GM21367 (cell line): Measurements from ENCODE around the gene PTPDC1.
"Not testable (repeated sequence)": the region's sequence is repeated elsewhere in the genome, so short reads cannot be mapped to it uniquely, and the experiment has no call there.

Experiments used
- ATAC-seq: cut with Tn5 transposase; IDR thresholded peaks from one replicate; pipeline ENCODE4 v1.9.1; 2021; ENCODE audit not compliant: unreplicated experiment

The PTPDC1 gene

GRCh38 chr9:94086486-94087345, 2.5 kb downstream of the PTPDC1 start:
- no peak for ATAC-seq

DNA sequence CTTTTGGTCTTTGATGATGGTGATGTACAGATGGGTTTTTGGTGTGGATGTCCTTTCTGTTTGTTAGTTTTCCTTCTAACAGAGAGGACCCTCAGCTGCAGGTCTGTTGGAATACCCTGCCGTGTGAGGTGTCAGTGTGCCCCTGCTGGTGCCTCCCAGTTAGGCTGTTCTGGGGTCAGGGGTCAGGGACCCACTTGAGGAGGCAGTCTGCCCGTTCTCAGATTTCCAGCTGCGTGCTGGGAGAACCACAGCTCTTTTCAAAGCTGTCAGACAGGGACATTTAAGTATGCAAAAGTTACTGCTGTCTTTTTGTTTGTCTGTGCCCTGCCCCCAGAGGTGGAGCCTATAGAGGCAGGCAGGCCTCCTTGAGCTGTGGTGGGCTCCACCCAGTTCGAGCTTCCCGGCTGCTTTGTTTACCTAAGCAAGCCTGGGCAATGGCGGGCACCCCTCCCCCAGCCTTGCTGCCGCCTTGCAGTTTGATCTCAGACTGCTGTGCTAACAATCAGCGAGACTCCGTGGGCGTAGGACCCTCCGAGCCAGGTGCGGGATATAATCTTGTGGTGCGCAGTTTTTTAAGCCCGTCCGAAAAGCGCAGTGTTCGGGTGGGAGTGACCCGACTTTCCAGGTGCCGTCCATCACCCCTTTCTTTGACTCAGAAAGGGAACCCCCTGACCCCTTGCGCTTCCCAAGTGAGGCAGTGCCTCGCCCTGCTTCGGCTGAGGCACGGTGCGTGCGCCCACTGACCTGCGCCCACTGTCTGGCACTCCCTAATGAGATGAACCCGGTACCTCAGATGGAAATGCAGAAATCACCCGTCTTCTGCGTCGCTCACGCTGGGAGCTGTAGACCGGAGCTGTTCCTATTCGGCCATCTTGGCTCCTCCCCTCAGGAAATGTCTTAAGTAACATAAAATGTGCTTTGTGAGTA, 10.2 kb downstream of the PTPDC1 start:
- ATAC-seq: not testable (repeated sequence)

DNA sequence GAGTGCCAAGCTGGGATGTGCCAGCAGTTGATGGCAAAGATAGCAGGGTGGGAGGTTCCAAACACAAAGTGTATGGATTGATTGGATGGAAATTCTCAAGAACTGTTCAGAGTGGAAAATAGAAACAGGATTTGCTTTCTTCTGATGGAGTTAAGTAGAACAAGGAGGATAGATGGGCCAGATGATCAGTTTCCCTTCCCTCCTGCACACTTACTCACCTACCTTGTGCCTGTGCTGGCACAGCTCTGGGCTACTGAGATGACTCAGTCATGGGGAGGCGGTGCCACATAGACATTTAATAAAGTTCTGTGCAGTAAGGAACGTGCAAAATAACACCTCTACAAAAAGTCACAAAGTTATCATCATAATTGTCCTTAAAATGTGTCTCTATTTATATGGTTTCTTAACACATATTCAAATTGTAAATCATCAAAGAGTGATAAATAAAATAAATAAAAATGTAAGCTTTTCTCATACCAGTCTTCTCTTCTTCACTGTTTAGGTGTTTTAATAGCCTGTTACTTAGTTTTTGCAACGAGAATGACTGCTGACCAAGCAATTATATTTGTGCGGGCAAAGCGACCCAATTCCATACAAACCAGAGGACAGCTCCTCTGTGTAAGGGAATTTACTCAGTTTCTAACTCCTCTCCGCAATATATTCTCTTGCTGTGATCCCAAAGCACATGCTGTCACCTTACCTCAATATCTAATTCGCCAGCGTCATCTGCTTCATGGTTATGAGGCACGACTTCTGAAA, 12.7 kb downstream of the PTPDC1 start:
- ATAC-seq: no peak

GRCh38 chr9:94097788-94098414, 13.6 kb downstream of the PTPDC1 start:
- ATAC-seq: no peak

- ATAC-seq: no peak
Observed at GRCh38 chr9:94100152-94100879, 16.1 kb downstream of the PTPDC1 start.

DNA sequence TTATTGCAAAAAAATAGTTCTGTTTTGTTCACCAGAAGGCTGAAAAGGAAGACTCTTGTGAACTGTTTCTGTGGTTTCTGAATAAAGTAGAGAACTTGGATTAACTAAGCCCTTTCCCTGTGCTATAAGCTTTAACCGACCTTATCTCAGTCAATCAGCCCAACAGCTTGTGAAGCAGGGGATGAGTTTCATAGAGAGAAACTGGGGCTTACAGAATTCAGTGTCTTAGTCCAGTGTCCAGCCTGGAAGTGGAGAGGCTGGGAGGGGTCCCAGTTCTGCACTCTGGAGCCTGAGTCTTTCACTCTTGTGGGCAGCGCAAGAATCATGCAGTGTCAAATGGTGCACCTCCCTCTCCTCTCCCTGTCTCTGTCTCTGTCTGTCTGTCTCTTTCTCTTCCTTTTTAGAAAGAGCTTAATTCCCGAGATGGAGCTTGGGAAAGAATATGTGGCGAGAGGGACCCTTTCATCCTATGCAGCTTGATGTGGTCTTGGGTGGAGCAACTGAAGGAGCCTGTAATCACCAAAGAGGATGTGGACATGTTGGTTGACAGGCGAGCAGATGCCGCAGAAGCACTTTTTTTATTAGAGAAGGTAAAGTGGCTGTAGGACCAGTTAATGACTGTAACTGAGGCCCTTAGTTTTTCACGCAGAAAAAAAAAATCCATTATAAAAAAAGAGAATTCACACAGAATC, 17.0 kb downstream of the PTPDC1 start:
- no peak for ATAC-seq

- ATAC-seq: no peak
Observed at GRCh38 chr9:94108584-94108983, 24.3 kb downstream of the PTPDC1 start.

GRCh38 chr9:94110821-94111252, 26.6 kb downstream of the PTPDC1 start:
- ATAC-seq: no peak

- ATAC-seq: no peak
Observed at GRCh38 chr9:94111446-94111845, 27.2 kb downstream of the PTPDC1 start.

- ATAC-seq: no peak
Observed at GRCh38 chr9:94112716-94113465, 28.6 kb downstream of the PTPDC1 start.

DNA sequence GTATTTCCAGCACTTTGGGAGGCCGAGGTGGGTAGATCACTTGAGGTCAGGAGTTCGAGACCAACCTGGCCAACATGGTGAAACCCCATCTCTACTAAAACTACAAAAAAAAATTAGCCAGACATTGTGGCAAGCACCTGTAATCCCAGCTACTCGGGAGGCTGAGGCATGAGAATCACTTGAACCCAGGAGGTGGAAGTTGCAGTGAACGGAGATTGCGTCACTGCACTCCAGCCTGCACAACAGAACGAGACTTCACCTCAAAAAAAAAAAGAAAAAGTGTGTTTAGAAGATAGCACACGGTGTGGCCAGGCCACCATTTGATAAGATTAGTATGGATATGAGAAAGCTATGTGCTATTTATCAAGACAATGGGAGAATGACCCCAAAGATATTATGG, 35.8 kb downstream of the PTPDC1 start:
- not testable (repeated sequence) for ATAC-seq

DNA sequence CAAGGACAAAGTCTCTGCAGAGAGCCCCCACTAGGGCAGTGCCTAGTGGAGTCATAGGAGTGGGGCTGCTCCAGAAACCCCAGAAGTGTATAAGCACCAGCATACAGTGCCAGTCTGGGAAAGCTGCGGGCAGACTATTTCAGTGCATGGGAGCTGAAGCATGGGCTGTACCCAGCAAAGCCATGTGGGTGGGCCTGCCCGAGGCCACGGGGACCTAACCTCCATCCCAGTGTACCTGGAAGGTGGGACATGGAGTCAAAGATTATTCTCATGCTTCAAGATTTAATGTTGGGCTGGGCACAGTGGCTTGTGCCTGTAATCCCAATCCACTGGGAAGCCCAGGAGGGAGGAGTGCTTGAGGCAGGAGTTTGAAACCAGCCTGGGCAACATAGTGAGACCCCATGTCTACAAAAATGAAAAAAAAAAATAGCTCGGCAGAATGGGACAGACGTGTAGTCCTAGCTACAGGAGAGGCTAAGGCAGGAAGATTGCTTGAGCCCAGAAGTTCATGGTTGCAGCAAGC, 36.7 kb downstream of the PTPDC1 start:
- ATAC-seq: no peak

DNA sequence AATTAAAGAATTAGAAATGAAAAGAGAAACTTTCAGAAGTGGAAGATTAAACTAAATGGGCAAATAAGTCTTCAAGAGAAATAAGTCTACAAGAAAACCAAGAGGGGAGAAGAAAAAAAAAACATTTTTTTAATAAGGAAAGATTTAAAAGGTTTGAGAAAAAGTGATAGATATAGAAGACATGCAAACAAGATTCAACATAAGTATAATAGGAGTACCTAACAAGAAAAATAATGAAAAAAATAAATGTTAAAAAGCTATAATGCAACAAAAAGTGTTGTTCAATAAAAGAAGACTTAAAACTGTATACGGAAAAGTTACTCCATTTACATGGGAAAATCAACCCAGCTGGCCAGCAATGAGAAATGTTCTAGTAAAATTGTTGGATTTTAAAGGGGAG, 42.6 kb downstream of the PTPDC1 start:
- ATAC-seq: no peak

DNA sequence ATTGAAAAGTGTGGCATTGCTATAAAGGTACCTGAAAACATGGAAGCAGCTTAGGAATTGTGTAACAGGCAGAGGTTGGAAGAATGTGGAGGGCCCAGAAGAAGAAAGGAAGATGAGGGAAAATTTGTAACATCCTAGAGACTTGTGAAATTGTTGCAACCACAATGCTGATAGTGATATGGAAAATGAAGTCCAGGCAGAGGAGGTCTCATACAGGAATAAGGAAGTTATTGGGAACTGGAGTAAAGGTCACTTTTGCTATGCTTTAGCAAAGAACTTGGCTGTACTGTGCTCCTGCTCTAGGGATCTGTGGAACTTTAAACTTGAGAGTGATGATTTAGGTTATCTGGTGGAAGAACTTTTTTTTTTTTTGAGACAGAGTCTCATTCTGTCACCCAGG, 43.5 kb downstream of the PTPDC1 start:
- no peak for ATAC-seq

DNA sequence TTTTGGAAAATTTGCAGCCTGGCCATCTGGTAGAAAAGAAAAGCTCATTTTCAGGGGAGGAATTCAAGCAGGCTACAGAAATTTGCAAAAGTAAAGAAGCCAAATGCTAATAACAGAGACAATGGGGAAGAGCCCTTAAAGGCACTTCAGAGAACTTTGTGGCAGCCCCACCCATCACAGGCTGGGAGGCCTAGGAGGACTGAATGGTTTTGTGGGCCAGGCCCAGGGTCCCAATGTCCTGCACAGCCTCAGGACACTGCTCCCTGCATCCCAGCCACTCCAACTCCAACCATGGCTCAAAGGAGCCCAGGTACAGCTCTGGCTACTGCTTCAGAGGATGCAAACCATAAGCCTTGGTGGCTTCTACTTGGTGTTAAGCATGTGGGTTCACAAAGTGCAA, 44.3 kb downstream of the PTPDC1 start:
- no peak for ATAC-seq

DNA sequence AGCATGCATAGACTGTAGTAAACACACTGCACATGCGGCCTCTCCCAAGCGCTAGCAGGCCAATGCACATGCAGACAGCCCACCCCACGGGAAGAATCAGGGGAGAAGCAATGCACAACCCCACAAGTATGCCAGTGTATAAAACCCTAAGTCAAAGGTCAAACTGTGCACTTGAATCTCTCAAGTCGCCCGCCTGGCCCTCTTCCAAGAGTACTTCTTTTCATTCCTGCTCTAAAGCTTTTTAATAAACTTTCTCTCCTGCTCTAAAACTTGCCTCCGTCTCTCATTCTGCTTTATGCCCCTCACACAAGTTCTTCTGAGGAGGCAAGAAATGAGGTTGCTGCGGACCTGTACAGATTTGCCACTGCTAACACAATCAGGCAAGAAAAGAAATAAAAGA, 50.4 kb downstream of the PTPDC1 start:
- ATAC-seq: no peak

GRCh38 chr9:94135222-94135621, 51.0 kb downstream of the PTPDC1 start:
- ATAC-seq: no peak

DNA sequence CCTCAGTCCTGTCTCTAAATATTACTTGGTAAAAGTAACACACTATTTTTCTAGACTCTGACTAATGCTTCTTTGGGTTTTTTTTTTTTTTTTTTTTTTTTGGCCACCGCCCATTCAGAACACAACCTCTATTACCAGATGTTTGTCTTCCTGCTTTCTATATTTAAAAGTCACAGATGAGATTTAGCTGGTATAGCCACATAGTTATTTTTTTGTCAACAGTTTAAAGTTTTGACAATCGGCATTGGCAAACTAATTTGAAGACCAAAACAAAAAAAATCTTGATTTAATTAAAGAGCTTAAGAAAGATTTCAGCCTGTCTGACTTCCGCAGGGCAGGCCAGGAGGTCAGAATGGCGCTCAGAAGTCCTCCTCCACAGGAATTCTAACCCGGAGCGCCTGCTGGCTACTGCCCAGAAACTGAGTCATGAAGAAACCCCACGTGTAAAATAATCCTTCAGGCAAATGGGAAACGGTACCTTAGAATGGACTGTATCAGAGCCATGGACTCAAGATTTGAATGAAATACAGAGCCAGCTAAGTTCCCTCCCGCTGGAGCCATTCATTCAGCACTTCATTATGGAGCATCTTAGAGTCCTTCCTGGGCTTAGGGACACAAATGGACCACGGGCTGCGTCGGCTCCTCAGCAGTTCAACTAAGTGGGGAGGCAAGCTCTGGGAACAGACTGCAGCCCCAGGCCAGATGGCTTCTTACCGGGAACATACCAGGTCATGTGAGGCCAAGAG, 55.6 kb downstream of the PTPDC1 start:
- ATAC-seq: no peak
